Spleen (tissue), 11 donors: ENCODE measurements around the gene SPATA3. TPM values are rescaled to one million over a fixed set of nuclear protein-coding genes. Genes with fewer than 3 reads are reported as not detected.

Experiments
- DNase-seq: peaks from one replicate; pipeline ENCODE4 v3.0.0-alpha.2; 2020
- H3K27ac ChIP-seq, 8 donors: fragments of 200-600 bp; sonication (generic) in 7 of 8; 1 replicate in 4 of 8; 2 replicates in 4 of 8; pipeline versions ENCODE4 v1.5.0 to v1.8.0; 2016 to 2021; ENCODE audit warnings: inconsistent platforms in 4 of 8, mild to moderate bottlenecking in 4 of 8, moderate library complexity in 1 of 8
- H3K27me3 ChIP-seq, 7 donors: fragments of 200-600 bp; sonication (generic) in 6 of 7; replicated peaks in 1 of 7; 1 replicate in 4 of 7; 2 replicates in 3 of 7; pipeline versions ENCODE4 v1.5.0 to v1.8.0; 2016 to 2021; ENCODE audit warnings: inconsistent platforms in 3 of 7, mild to moderate bottlenecking in 1 of 7
- H3K36me3 ChIP-seq, 6 donors: fragments of 200-600 bp; sonication (generic) in 5 of 6; 1 replicate in 4 of 6; 2 replicates in 2 of 6; pipeline versions ENCODE4 v1.5.0 to v1.8.0; 2016 to 2021; ENCODE audit warnings: inconsistent platforms in 2 of 6
- H3K4me1 ChIP-seq, 6 donors: fragments of 200-600 bp; sonication (generic) in 5 of 6; 1 replicate in 3 of 6; 2 replicates in 3 of 6; pipeline versions ENCODE4 v1.5.0 to v1.8.0; 2016 to 2021; ENCODE audit warnings: inconsistent platforms in 3 of 6
- H3K4me3 ChIP-seq, 8 donors: fragments of 200-600 bp; sonication (generic) in 7 of 8; 1 replicate in 4 of 8; 2 replicates in 4 of 8; pipeline versions ENCODE4 v1.5.0 to v1.8.0; 2016 to 2021; ENCODE audit warnings: inconsistent platforms in 4 of 8, mild to moderate bottlenecking in 4 of 8, moderate library complexity in 2 of 8
- H3K9me3 ChIP-seq, 8 donors: fragments of 200-600 bp; sonication (generic) in 7 of 8; 1 replicate in 4 of 8; 2 replicates in 4 of 8; pipeline versions ENCODE4 v1.5.0 to v1.8.0; 2016 to 2021; ENCODE audit warnings: inconsistent platforms in 4 of 8
- POLR2A ChIP-seq, 3 donors: fragments of 450-650 bp; IDR thresholded peaks; one replicate each; pipeline ENCODE4 v1.5.1; 2017; ENCODE audit warnings: antibody characterized with exemption in 3 of 3, mild to moderate bottlenecking in 1 of 3
- POLR2AphosphoS5 ChIP-seq, 3 donors: sonication (generic); formaldehyde crosslinking; IDR thresholded peaks; one replicate each; pipeline ENCODE4 v1.5.1; 2017; ENCODE audit warnings: antibody characterized with exemption in 3 of 3
- WGBS, 5 donors: extraction: QIAGEN DNeasy Blood & Tissue Kit in 3 of 5; methylation state at CpG; one replicate each; pipeline versions ENCODE4 v1.1.5 to v1.1.7; 2013 to 2018; 5-methylcytosine and 5-hydroxymethylcytosine counted together
- intact Hi-C: fragments of 100-400 bp; cut with DNase I; formaldehyde crosslinking; loops from one replicate; pipeline ENCODE4 v1.15.0; 2023; ENCODE audit warnings: low total_unique reads
- polyA plus RNA-seq, 3 donors: library from polyadenylated mRNA; stranded (reverse); fragments of 200-250 nt; gene quantifications; one replicate each; pipeline ENCODE4 v1.2.1, GENCODE V29; 2013
- total RNA-seq, 7 donors: library from RNA; depleted of rRNA in 3 of 7; stranded (reverse); fragments of >200 nt in 3 of 7; fragmentation: NEBNext Ultra II Directional in 4 of 7; extraction: Animal tissue kit (Norgen Biotek cat#: 25700) in 4 of 7; gene quantifications; one replicate each; pipeline versions ENCODE4 v1.1.0 to v1.2.1, GENCODE V29; 2016 to 2021
- TF ChIP-seq, protein P1 (sequence below), 11 experiments: fragments of 200-600 bp in 7 of 11; fragments of 450-650 bp in 4 of 11; sonication (generic) in 4 of 11; IDR thresholded peaks in 8 of 11; conservative IDR thresholded peaks in 3 of 11; 1 replicate in 7 of 11; 2 replicates in 4 of 11; pipeline versions ENCODE4 v1.4.0 to v1.8.0; 2016 to 2021; ENCODE audit warnings: antibody characterized with exemption in 11 of 11, inconsistent platforms in 4 of 11, mild to moderate bottlenecking in 1 of 11
- donor health status: healthy with polysubstance abuse.
- donor health status: DM: no; HTN: no; CAD: no; lungs with moderate emphysema.
- donor health status: DM: no; HTN: no; CAD: no.
- donor health status: Bipolar disorder and iron deficiency.
- donor health status: healthy.
- donor health status: DM: no; HTN: no; CAD: no.
- donor health status: DM: yes; HTN: yes; CAD: no.

The SPATA3 gene
- total and polyA plus RNA-seq, 10 donors = not detected

DNA sequence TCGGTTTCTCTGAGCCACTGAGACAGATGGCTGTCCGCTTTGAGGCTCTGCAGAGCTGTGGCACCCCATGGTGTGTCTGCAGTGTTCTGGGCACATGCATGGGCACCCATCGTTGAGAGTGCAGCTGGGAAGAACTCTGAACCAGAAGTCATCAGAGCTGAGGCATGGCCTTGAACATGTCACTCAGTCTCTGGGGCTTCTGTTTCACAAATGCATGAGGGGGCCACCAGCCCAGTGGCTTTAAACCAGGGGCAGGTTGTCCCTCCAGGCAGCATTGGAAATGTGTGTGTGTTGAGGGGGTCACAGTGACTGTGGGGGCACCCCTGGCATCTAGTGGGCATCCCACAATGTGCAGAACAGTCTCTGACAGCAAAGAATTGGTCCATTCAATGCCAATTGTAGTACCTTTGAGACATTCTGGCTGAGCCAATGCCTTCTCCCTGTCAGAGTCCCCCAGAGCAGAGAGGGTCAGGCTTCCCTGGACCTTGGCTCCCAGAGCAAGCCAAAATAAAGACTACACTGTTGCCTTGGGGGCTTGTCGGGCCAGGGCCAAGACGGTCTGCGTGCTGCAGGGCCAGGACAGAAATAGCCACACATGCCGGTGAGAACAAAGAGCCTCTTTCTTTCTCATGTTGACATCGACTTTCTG, 51.5 kb downstream of the SPATA3 start:
- Histone ChIP-seq H3K36me3 (no peaks in the 10 kb centered on the region), H3K4me3 (no peak overlapping the region), H3K4me1 (peaks cover 0 to 7% (median 5%) of the 10 kb centered on the region in 6 donors), H3K27me3 (peaks cover 0 to 56% (median 0%) of the 10 kb centered on the region in 7 donors), H3K27ac (no peak overlapping the region), H3K9me3 (no peaks in the 10 kb centered on the region)
- intact Hi-C loops = no loop called here
- TF ChIP-seq, protein P1, sequence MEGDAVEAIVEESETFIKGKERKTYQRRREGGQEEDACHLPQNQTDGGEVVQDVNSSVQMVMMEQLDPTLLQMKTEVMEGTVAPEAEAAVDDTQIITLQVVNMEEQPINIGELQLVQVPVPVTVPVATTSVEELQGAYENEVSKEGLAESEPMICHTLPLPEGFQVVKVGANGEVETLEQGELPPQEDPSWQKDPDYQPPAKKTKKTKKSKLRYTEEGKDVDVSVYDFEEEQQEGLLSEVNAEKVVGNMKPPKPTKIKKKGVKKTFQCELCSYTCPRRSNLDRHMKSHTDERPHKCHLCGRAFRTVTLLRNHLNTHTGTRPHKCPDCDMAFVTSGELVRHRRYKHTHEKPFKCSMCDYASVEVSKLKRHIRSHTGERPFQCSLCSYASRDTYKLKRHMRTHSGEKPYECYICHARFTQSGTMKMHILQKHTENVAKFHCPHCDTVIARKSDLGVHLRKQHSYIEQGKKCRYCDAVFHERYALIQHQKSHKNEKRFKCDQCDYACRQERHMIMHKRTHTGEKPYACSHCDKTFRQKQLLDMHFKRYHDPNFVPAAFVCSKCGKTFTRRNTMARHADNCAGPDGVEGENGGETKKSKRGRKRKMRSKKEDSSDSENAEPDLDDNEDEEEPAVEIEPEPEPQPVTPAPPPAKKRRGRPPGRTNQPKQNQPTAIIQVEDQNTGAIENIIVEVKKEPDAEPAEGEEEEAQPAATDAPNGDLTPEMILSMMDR (IDR thresholded peaks at IDR 0.05 in 8 of 11, conservative IDR thresholded peaks at IDR 0.05 in 3 of 11) = no peak
- TF ChIP-seq POLR2AphosphoS5 (IDR thresholded peaks at IDR 0.05) (no peak), POLR2A (IDR thresholded peaks at IDR 0.05) (no peak)
- 81 to 86% (median 83%) methylated on average over 6 to 8 of the region's 8 CpGs for WGBS, 5 donors
- no peak for DNase-seq

DNA sequence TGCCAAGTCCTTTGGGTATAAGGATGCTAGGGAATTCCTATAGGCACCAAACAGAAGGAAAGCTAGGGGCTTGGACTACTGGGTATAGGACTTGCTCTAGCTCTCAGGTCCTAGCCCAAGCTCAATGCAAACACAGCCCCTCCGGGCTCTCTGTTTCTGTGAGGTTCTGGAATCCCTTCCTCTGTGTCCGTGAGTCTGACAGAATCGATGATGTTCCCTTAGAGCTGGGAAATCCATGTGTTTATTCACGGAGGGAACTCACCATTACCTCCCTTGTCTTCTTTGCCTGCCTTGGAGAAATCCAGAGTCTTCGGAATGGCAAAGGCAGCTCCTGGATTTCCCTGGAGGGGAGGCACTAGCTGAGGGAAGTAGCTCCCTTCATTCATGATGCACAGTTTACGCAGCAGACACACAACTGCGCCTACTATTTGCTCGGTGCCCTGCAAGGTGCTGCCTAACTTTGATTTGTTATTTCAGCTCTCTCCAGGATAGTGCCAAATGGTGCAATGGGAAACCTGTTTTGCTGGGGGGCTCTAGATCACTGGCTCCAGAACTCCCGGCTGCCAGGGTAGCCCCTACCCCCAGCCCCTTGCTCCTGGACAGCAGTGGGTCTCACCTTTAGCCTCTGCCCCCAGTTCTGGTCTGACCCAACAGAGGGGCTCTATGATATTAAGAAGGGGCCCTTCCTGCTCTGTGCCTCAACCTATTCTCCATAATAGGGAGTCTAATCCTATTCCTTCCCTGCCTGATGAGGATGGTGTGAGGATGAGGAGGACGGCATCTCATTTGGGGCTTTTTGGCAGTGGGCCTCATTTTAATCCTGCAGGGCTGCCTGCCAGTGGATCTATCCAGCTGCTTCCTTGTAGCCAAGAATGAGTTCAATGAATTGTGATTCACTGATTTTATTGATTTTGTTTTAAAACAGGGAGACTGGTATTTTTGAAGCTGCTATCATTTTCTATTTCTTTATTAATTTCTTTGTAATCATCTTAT, 52.3 kb downstream of the SPATA3 start:
- 69 to 87% (median 80%) methylated on average over 9 to 10 of the region's 10 CpGs for WGBS, 5 donors
- TF ChIP-seq POLR2AphosphoS5 (IDR thresholded peaks at IDR 0.05) (no peak), POLR2A (IDR thresholded peaks at IDR 0.05) (no peak)
- TF ChIP-seq, protein P1 (IDR thresholded peaks at IDR 0.05 in 8 of 11, conservative IDR thresholded peaks at IDR 0.05 in 3 of 11) = no peak
- peaks cover 0 to 15% (median 12%) of the 10 kb centered on the region in 6 donors for H3K4me1 ChIP-seq
- peaks cover 0 to 52% (median 0%) of the 10 kb centered on the region in 7 donors for H3K27me3 ChIP-seq
- no peak for DNase-seq
- no peak overlapping the region for H3K4me3 ChIP-seq
- no peaks in the 10 kb centered on the region for H3K36me3 ChIP-seq
- intact Hi-C loops = no loop called here
- no peak overlapping the region for H3K27ac ChIP-seq
- no peaks in the 10 kb centered on the region for H3K9me3 ChIP-seq

DNA sequence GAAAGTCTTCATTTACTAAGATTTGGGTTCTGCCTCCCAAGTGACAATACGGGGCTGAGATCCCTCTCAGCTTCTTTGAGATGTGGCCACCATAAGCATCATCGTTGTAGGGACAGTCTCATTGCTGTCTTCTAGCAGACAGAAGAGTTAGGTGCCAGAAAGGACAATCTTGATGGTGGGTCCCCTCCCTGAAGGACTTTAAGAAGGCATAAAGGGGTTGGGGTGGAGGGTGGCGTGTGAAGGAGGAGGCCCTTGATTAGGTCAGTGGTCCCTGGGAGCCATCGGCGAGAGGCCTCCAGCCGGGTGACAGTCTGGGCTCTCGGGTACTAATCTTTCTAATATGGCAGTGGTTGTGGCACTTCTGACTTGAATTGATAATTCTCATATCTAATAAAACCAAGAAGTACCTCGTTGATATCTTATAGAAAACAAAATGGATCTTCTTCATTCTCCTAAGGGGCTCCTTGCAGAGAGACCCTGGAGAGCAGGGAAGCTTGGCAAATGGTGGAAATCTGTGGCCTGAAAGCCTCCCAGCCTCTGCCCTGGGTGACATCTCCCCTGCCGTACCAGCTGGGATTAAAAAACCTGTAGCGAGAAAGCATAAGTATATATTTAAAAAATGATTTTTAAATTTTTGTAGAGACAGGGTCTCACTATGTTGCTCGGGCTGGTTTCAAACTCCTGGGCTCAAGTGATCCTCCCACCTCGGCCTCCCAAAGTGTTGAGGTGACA, 53.5 kb downstream of the SPATA3 start:
- intact Hi-C loops = no loop called here
- H3K4me1 ChIP-seq = peaks cover 0 to 23% (median 16%) of the 10 kb centered on the region in 6 donors
- 81 to 90% (median 86%) methylated on average over 12 of the region's 12 CpGs for WGBS, 5 donors
- H3K9me3 ChIP-seq = no peaks in the 10 kb centered on the region
- DNase-seq = no peak
- no peak for TF ChIP-seq POLR2A (IDR thresholded peaks at IDR 0.05)
- no peak for TF ChIP-seq POLR2AphosphoS5 (IDR thresholded peaks at IDR 0.05)
- H3K4me3 ChIP-seq = no peak overlapping the region
- no peak overlapping the region for H3K27ac ChIP-seq
- peaks cover 0 to 52% (median 0%) of the 10 kb centered on the region in 7 donors for H3K27me3 ChIP-seq
- H3K36me3 ChIP-seq = no peaks in the 10 kb centered on the region
